SKM-1 treated with dmso at 0.1 percent for 144 hours (cell line): ENCODE measurements around the gene LAGE3.
A peak's percentile ranks its signal among the peaks of the same experiment; 100 is the strongest.

ENCODE experiments used
- DNase-seq: peaks from one replicate; lab custom pipeline; 2025; ENCODE audit not compliant: unreplicated experiment; lab: John Stamatoyannopoulos, UW

The LAGE3 gene, protein sequence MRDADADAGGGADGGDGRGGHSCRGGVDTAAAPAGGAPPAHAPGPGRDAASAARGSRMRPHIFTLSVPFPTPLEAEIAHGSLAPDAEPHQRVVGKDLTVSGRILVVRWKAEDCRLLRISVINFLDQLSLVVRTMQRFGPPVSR

DNA sequence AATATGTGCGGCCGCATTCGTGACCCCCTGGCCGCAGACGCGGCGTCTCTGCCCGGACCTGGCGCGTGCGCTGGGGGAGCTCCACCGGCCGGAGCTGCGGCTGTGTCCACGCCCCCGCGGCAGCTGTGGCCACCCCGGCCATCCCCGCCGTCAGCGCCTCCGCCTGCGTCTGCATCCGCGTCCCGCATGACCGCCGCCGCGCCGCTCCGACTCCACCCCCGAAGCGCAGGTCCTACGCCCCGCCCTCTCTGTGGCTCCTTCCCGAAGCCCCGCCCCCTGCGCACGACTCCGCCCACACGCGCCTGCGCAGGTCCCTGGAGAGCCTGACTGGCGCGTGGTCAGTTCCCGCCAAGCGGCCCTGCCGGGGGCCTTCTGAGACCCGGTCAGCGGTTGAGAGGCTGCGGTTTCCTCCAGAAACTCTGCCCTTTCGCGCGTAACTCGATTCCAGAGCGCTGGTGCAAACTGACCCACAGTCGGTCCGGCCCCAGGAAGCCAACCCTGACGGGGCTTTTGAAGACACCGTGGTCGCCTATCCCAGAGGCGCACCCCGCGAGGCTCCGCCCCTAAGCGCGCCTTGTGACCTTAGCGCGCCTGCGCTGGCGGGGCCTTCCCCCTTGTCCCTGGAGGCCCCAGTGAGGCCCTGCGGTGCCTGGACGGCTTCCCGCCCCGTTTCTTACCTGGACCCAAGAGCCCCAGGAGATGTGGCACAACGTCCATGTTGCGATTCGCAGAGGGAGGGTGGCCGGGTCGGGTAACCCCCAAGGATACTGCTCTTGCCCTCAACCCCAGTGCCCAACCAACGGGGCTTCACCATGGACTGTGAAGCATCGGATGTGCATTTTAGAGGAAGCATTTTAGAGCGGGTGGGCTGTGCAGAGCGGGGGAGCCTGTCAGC is at the start of gene LAGE3:
Gene LAGE3 (minus strand): TSS at position 554 of the 895 bp plus-strand sequence. CDS start 366 bp downstream, at position 188.
- peak; percentile 61 for DNase-seq

DNA sequence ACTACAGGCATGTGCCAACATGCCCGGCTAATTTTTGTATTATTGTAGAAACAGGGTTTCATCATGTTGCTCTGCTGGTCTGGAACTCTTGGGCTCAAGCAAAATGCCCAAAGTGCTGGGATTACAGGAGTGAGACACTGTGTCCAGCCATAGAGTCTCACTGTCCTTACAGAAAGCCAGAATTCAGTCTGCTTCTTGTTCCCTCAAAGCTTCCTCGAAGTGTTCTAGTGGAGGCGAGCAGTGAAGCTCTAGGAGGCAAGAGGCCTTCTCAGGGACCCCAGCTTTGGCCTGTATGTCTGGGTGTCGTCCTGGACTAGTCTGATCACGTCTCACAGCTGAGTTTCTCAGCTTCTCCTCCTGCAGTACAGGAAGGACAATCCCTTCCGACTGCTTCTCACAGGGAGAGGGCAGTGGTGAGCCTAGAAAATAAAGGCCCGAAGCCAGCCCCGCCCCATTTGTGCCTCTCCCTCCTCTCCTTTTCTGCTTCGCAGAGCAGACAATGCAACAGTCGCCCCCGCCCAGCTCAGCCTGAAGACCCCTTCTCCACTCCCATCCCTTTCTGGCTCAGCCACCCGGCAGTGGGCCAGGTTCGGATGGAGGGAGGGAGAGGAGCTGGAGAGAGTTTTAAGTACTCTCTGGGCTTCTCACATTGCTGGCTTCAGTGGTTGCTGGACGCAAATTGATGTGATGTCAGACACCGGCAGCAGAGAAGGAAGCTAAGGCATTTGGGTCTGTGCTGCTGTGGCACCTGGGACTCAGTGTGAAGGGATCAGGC is 48.0 kb upstream of the LAGE3 start:
- peak; percentile 45 for DNase-seq

DNA sequence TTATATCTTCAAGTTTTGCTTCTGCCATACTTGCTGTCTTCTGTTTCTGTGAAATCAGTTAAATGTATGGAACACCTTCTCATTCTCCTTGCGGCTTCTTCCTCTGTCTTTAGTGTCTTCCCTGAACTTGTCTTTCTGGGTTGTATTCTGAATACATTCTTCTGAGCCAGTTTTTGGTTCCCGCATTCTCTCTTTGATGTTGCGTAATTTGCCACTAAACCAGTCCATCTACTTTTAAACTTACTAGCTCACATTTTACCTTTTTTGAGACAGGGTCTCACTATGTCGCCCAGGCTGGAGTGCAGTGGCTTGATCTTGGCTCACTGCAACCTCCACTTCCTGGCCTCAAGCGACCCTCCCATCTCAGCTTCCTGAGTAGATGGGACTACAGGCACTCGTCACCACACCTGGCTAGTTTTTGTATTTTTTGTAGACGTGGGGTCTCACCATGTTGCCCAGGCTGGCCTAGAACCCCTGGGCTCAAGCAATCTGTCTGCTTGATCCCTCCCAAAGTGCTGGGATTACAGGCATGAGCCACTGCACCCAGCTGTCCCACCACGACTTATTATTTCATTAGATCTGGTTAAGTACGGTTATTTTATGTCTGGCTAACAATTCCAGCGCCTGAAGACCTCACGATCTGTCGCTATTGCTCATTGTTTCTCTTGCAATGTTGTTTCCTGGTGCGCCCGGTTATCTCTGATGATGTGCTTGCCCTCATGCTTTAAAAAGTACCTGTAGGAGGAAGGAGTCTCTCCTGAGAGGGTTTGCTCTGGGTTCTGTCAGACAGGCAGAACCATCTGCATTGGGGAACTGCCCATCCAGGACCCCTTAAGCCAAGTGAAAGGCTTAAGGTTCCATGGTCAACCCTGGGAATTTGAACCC is 46.8 kb upstream of the LAGE3 start:
- no peak for DNase-seq

GRCh38 chrX:154519389-154519788 is 40.3 kb upstream of the LAGE3 start:
- DNase-seq, result no peak

DNA sequence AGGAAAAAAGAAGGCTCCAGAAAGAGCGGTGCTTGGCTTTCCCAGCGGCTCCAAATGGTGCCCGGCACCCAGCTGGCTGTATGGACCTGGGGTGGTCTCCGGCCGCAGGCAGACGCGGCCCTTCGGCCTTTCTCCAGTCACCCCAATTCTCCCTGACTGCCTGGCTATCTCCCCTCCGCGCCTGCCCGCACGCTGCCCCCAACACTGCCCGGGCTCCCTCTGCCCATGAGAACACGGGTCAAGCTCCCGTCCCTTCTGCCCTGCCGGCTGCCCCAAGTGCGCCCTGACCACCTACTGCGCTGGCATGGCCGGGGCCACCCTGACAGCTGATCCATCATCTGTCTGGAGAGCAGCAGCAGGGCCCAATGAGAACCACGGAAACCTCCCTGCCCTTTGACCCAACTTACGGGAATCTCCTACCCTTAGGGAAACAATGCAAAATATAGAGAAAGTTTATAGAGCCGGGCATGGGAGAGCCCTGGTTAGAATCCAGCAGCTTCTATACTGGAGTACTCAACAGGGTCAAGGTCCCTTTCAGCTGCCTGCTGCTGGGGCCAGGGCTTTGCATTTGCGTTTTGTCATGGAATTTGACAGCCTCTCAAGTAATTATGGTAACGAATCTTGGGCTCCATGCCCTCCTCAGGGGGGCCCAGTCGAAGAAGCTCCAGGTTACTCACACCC is 38.2 kb upstream of the LAGE3 start:
- no peak for DNase-seq

GRCh38 chrX:154516656-154517100 is 37.6 kb upstream of the LAGE3 start:
- no peak for DNase-seq

- DNase-seq, result peak; percentile 72
Measured at GRCh38 chrX:154515966-154516655, 37.0 kb upstream of the LAGE3 start, which contains the start of gene FAM3A. Gene FAM3A (minus strand): TSS chrX:154516232. CDS start chrX:154515772, 460 bp downstream.

- no peak for DNase-seq
Measured at GRCh38 chrX:154515090-154515965, 36.2 kb upstream of the LAGE3 start.

DNA sequence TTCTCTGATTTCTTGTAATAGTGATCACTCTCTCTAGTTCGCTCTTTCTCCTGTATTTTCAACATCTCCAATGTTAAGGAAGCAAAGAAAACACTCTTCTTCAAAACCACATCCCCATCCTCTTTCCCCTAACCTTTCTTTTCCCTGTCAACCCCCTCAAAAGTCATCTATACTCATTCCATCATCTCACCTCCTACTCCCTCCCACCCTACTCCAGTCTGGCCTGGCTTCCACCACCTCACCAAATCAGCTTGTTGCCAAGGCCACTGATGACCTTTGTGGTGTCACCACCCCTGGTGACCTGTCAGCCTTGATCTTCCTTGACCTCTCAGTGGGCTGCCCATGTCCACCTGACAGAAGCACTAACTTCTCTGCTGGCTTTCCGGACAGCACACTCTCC is 34.6 kb upstream of the LAGE3 start:
- no peak for DNase-seq

GRCh38 chrX:154512879-154513553 is 33.9 kb upstream of the LAGE3 start:
- DNase-seq, result no peak

DNA sequence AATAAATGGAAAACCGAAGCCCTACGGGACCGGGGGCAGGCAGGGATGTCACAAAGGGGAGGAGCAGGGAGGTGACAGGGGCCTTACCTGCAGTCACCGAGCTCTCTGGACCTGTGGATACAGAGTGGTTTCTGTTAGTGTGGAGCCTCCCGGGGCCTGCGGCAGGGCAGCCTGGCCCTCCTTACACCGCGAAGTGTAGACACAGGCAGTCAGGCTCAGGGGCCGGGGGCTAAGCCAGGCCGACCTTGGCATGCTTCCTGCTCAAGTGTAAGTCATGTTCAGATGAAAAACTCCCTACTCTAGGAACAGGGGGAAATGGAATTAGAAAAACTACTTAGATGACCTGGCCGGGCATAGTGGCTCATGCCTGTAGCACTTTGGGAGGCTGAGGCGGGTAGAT is 32.7 kb upstream of the LAGE3 start:
- DNase-seq, result no peak

DNA sequence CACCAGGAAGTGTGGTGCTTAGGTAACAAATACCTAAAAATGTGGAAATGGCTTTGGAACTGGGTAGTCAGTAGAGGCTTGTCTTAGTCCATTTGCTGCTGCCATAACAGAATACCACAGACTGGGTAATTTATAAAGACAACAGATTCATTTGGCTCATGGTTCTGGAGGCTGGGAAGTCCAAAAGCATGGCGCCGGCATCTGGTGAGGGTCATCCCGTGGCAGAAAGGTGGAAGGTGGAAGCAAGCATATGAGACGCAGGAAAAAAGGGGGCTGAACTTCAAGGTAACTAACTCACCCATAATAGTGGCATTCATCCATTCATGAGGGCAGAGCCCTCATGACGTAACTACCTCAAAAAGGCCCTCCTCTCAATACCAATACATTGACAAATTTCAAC is 30.4 kb upstream of the LAGE3 start:
- DNase-seq, result no peak

DNA sequence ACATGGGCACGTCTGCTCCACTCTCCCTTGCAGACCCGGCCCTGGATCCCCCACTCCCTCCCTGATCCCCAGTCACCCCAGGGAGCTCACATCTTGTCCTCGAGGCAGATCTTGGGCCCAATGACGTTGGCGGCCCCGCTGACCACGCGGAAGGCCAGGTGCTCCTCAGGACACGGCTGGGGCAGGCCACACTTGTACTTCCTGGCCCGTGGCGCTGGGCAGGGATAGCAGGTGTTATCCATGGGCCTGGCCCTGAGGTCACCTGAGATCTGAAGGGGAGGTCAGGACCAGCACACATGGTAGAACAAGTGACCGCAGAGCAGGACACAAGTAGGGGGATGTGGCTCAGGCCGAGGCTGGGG is 29.3 kb upstream of the LAGE3 start:
- no peak for DNase-seq

DNA sequence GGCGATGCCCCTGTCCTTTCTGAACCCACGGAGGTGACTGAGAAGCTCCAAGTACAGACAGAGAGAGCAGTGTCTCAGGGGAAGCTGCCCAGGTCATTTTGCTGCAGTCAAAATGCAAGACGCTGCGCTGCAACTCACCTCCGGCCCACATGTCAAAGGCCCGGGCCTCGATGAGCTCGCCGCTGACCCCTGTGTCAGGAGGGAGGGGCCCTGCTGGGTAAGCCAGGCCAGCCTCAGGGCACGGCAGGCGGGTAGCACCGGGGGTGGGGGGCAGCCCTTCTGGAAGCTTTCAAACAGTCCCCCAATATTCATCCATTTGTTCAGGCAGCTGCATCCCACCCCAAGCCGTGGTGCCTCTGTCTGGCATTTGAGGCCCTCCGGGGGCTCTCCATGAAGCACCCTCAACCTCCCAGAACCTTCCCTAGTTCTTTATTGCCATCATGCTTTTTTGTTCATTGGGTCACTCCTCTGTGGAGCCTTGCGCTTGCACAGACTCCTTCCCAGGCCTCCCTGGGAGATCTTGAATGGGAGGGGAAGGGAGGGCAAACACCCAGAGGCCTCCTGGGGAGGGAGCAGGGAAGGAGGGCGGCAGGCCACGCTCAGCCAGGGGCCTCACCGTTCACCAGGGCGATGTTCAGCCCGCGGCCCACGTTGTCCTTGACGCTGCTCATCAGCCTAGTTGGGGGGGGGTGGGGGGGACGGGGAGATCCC is 28.7 kb upstream of the LAGE3 start:
- no peak for DNase-seq

- DNase-seq, result no peak
Measured at GRCh38 chrX:154506483-154507332, 27.6 kb upstream of the LAGE3 start.

DNA sequence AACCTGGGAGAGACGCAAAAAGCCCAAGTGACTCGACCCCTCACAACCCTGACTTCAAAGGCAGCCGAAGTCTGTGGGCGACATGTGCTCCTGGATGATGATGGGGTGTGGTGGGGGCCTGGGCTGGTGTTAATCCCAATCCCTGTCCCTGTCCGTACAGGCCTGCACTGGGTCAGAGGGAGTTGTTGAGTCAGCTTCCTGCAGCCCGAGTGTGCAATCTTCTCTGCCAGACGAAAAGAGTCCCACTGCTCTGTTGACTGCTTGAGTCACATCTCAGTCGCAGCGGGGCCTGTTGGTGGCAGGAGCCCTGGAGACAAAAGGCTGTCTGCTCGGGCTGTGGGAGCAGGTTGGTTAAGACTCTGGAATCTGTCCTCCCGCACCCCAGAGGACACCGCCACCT is 26.7 kb upstream of the LAGE3 start:
- DNase-seq, result no peak
